ENCODE data around the gene C5orf15. TPM values are rescaled to one million over a fixed set of nuclear protein-coding genes. Genes with fewer than 3 reads are reported as not detected.

The C5orf15 gene
- total and polyA plus RNA-seq, 9 of the 15 experiments (the other 6 are each of a cell fraction or from before 2014, with no cell fraction given): 23.3 to 50.7 (median 35.5) TPM

- TF ChIP-seq UBTF (IDR thresholded peaks at IDR 0.05; ENCODE audit: borderline replicate concordance in 1 of 2, low read depth in 2 of 2, low read length in 2 of 2): peak in 1 of 2 experiments; percentile 81; a peak in 1 of 4 replicates
- TF ChIP-seq CBX8 (IDR thresholded peaks at IDR 0.05; ENCODE audit: borderline replicate concordance, extremely low read depth, low read depth, low read length, poor library complexity, severe bottlenecking): no peak
- no peak for TF ChIP-seq SNIP1 (IDR thresholded peaks at IDR 0.05; ENCODE audit: low read depth)
- TF ChIP-seq ZBTB9 (CRISPR knock-in tag; IDR thresholded peaks at IDR 0.05): peak; percentile 77; the same call in 1 of the 2 replicates
- peak; percentile 95 for TF ChIP-seq MTA1 (IDR thresholded peaks at IDR 0.05; ENCODE audit: borderline replicate concordance)
- no peak for TF ChIP-seq SRSF3 (IDR thresholded peaks at IDR 0.05; ENCODE audit: insufficient read depth, low read length)
- peak; percentile 69 for TF ChIP-seq HCFC1 (IDR thresholded peaks at IDR 0.05; ENCODE audit: low read depth, low read length)
- peak; percentile 79 for TF ChIP-seq POLR2B (IDR thresholded peaks at IDR 0.05; ENCODE audit: low read depth, partially characterized antibody)
- TF ChIP-seq ARID4B (CRISPR knock-in tag; IDR thresholded peaks at IDR 0.05): peak; percentile 88
- TF ChIP-seq TEAD1 (CRISPR knock-in tag; IDR thresholded peaks at IDR 0.05): no peak
- TF ChIP-seq TSC22D4 (tag; IDR thresholded peaks at IDR 0.05): no peak
- TF ChIP-seq SMARCE1 (IDR thresholded peaks at IDR 0.05): no peak
- TF ChIP-seq ZNF707 (CRISPR knock-in tag; conservative IDR thresholded peaks at IDR 0.05): no peak
- no peak for TF ChIP-seq ZBTB8A (IDR thresholded peaks at IDR 0.05; ENCODE audit: partially characterized antibody)
- peak; percentile 44 to 64; a peak in 2 of 4 replicates for TF ChIP-seq FOXK2 (conservative IDR thresholded peaks at IDR 0.05 in 1 of 2, IDR thresholded peaks at IDR 0.05 in 1 of 2; ENCODE audit: low read depth in 2 of 2)
- TF ChIP-seq GATA2 (CRISPR knock-in tag; IDR thresholded peaks at IDR 0.05): no peak
- TF ChIP-seq SMARCA5 (IDR thresholded peaks at IDR 0.05): no peak
- peak; percentile 99 for TF ChIP-seq CREM (IDR thresholded peaks at IDR 0.05; ENCODE audit: low read depth)
Measured at GRCh38 chr5:133968204-133968980, at the start of gene C5orf15 (continued).

All from K562 (cell line).